NK-92 (cell line): ENCODE measurements around the gene CENPB.

Source experiments
- DNase-seq: peaks from one replicate; lab custom pipeline; 2025; ENCODE audit not compliant: unreplicated experiment; lab: John Stamatoyannopoulos, UW

Gene CENPB

GRCh38 chr20:3767427-3768341 is 18.9 kb downstream of the CENPB start, which contains the start of gene ADISSP:
TSS of gene ADISSP (minus strand) at chr20:3767753. CDS start at chr20:3760100, 7,653 bp downstream.
- DNase-seq: peak; percentile 61

GRCh38 chr20:3767110-3767426 is 19.5 kb downstream of the CENPB start:
- no peak for DNase-seq

GRCh38 chr20:3766422-3767109 is 20.0 kb downstream of the CENPB start:
- no peak for DNase-seq

- no peak for DNase-seq
Observed at GRCh38 chr20:3765171-3765882, 21.2 kb downstream of the CENPB start.

GRCh38 chr20:3764659-3765058 is 21.9 kb downstream of the CENPB start:
- no peak for DNase-seq

GRCh38 chr20:3763671-3764601 is 22.6 kb downstream of the CENPB start:
- DNase-seq: no peak

- no peak for DNase-seq
Observed at GRCh38 chr20:3760655-3761348, 25.7 kb downstream of the CENPB start.

- no peak for DNase-seq
Observed at GRCh38 chr20:3759884-3760283, 26.7 kb downstream of the CENPB start.

- no peak for DNase-seq
Observed at GRCh38 chr20:3759316-3759823, 27.2 kb downstream of the CENPB start.

GRCh38 chr20:3758566-3758965 is 28.0 kb downstream of the CENPB start:
- no peak for DNase-seq

GRCh38 chr20:3757268-3757667 is 29.3 kb downstream of the CENPB start:
- no peak for DNase-seq

- no peak for DNase-seq
Observed at GRCh38 chr20:3755814-3756480, 30.6 kb downstream of the CENPB start.

GRCh38 chr20:3755269-3755668 is 31.3 kb downstream of the CENPB start:
- no peak for DNase-seq

- no peak for DNase-seq
Observed at GRCh38 chr20:3754276-3754630, 32.3 kb downstream of the CENPB start.

GRCh38 chr20:3753501-3754275 is 32.9 kb downstream of the CENPB start:
- DNase-seq: no peak

- DNase-seq: no peak
Observed at GRCh38 chr20:3753098-3753497, 33.4 kb downstream of the CENPB start.

- no peak for DNase-seq
Observed at GRCh38 chr20:3752386-3752759, 34.2 kb downstream of the CENPB start.

- DNase-seq: peak; percentile 12
Observed at GRCh38 chr20:3751675-3752385, 34.7 kb downstream of the CENPB start.
